Endodermal cell (in vitro differentiated cells): ENCODE data around the gene HLF. TPM values are rescaled to one million over a fixed set of nuclear protein-coding genes. Genes with fewer than 3 reads are reported as not detected.
A peak's percentile ranks its signal among the peaks of the same experiment; 100 is the strongest.

ENCODE experiments used
- DNase-seq: peaks from one replicate; pipeline ENCODE4 v3.0.0-alpha.2; 2017
- H3K27ac ChIP-seq: 2 replicates; pipeline ENCODE4 v1.5.1; 2013; ENCODE audit warnings: mild to moderate bottlenecking, low read depth, low read length, moderate library complexity
- H3K27me3 ChIP-seq: 2 replicates; pipeline ENCODE4 v1.6.1; 2013; ENCODE audit warnings: mild to moderate bottlenecking, low read length, moderate library complexity; ENCODE audit not compliant: insufficient read depth, control insufficient read depth, poor library complexity, severe bottlenecking
- H3K36me3 ChIP-seq: 2 replicates; pipeline ENCODE4 v1.7.0; 2013; ENCODE audit warnings: mild to moderate bottlenecking, low read length, moderate library complexity; ENCODE audit not compliant: control insufficient read depth, insufficient read depth
- H3K4me1 ChIP-seq: one replicate; pipeline ENCODE4 v1.7.0; 2013; ENCODE audit warnings: low read length; ENCODE audit not compliant: control insufficient read depth, insufficient read depth
- H3K4me3 ChIP-seq: 2 replicates; pipeline ENCODE4 v1.5.1; 2013; ENCODE audit warnings: mild to moderate bottlenecking, low read length, moderate library complexity
- H3K9ac ChIP-seq: 2 replicates; pipeline ENCODE4 v1.6.1; 2013; ENCODE audit warnings: mild to moderate bottlenecking, low read length, moderate library complexity; ENCODE audit not compliant: poor library complexity, severe bottlenecking; ENCODE audit errors: extremely low read depth
- H3K9me3 ChIP-seq: 2 replicates; pipeline ENCODE4 v1.6.1; 2013; ENCODE audit warnings: mild to moderate bottlenecking, low read length, moderate library complexity; ENCODE audit not compliant: control insufficient read depth
- H3K27ac Mint-ChIP-seq: 2 replicates; pipeline ENCODE4 v1.8.0; 2020; ENCODE audit warnings: mixed read lengths
- H3K27me3 Mint-ChIP-seq: 2 replicates; pipeline ENCODE4 v1.8.0; 2021; ENCODE audit warnings: mild to moderate bottlenecking, mixed read lengths; ENCODE audit not compliant: insufficient read depth
- H3K36me3 Mint-ChIP-seq: 2 replicates; pipeline ENCODE4 v1.8.0; 2020; ENCODE audit warnings: low read depth, mixed read lengths
- H3K4me1 Mint-ChIP-seq: 2 replicates; pipeline ENCODE4 v1.8.0; 2020; ENCODE audit warnings: mixed read lengths
- H3K4me3 Mint-ChIP-seq: 2 replicates; pipeline ENCODE4 v1.8.0; 2020; ENCODE audit warnings: mild to moderate bottlenecking, moderate library complexity, mixed read lengths
- H3K9me3 Mint-ChIP-seq: 2 replicates; pipeline ENCODE4 v1.8.0; 2020; ENCODE audit warnings: mild to moderate bottlenecking, mixed read lengths
- CTCF ChIP-seq: fragments of 200-600 bp; sonication (generic); conservative IDR thresholded peaks from 2 replicates; pipeline ENCODE4 v1.5.0; 2021; ENCODE audit warnings: antibody characterized with exemption, mild to moderate bottlenecking
- WGBS, 2 experiments: methylation state at CpG; one replicate each; pipeline versions ENCODE4 v1.1.5 to v1.1.7; 2013; ENCODE audit warnings: missing lambda C conversion rate in 2 of 2, mixed read lengths in 1 of 2; ENCODE audit not compliant: insufficient coverage in 1 of 2, insufficient read length in 1 of 2; 5-methylcytosine and 5-hydroxymethylcytosine counted together
- total RNA-seq, 2 donors: library from RNA; stranded (reverse); fragmentation: NEBNext Ultra II Directional in 1 of 2; extraction: Animal tissue kit (Norgen Biotek cat#: 25700) in 1 of 2; gene quantifications; 2 replicates in 1 of 2; 3 replicates in 1 of 2; pipeline ENCODE4 v1.2.1, GENCODE V29; 2021

Gene HLF
- total RNA-seq, 2 donors from 2014 or later: not detected

GRCh38 chr17:55354010-55354409, 89.2 kb downstream of the HLF start:
- H3K27me3 Mint-ChIP-seq: no peaks in the 10 kb centered on the region
- H3K4me1 Mint-ChIP-seq: peaks cover 7% of the 10 kb centered on the region
- no peaks in the 10 kb centered on the region for H3K9me3 ChIP-seq
- H3K4me3 ChIP-seq: no peak overlapping the region
- no peaks in the 10 kb centered on the region for H3K27me3 ChIP-seq
- no peak overlapping the region for H3K27ac Mint-ChIP-seq
- H3K36me3 Mint-ChIP-seq: no peaks in the 10 kb centered on the region
- no peak overlapping the region for H3K27ac ChIP-seq
- WGBS, 2 experiments: 97 to 100% methylated on average over 1 of the region's 1 CpG
- TF ChIP-seq CTCF: no peak
- no peak overlapping the region for H3K9ac ChIP-seq
- no peak overlapping the region for H3K4me3 Mint-ChIP-seq
- H3K36me3 ChIP-seq: no peaks in the 10 kb centered on the region
- DNase-seq: no peak
- no peaks in the 10 kb centered on the region for H3K9me3 Mint-ChIP-seq
- no peaks in the 10 kb centered on the region for H3K4me1 ChIP-seq

- Mint-ChIP-seq H3K36me3 (no peaks in the 10 kb centered on the region), H3K4me3 (no peak overlapping the region), H3K27ac (no peak overlapping the region), H3K4me1 (peaks cover 7% of the 10 kb centered on the region), H3K27me3 (no peaks in the 10 kb centered on the region), H3K9me3 (no peaks in the 10 kb centered on the region)
- Histone ChIP-seq H3K9me3 (peaks cover under 1% of the 10 kb centered on the region), H3K36me3 (no peaks in the 10 kb centered on the region), H3K4me1 (no peaks in the 10 kb centered on the region), H3K9ac (no peak overlapping the region), H3K27me3 (no peaks in the 10 kb centered on the region), H3K27ac (no peak overlapping the region), H3K4me3 (no peak overlapping the region)
- no peak for TF ChIP-seq CTCF
- no CpG with 5 or more reads among the region's 2 CpGs for WGBS, 2 experiments
- no peak for DNase-seq
Observed at GRCh38 chr17:55354941-55355340, 90.2 kb downstream of the HLF start.

- Histone ChIP-seq H3K27me3 (no peaks in the 10 kb centered on the region), H3K4me3 (no peak overlapping the region), H3K9me3 (peaks cover 18% of the 10 kb centered on the region), H3K27ac (no peak overlapping the region), H3K36me3 (no peaks in the 10 kb centered on the region), H3K9ac (no peak overlapping the region), H3K4me1 (no peaks in the 10 kb centered on the region)
- 16 to 22% methylated on average over 2 of the region's 3 CpGs for WGBS, 2 experiments
- TF ChIP-seq CTCF: peak; percentile 92
- Mint-ChIP-seq H3K9me3 (peaks cover 6% of the 10 kb centered on the region), H3K27me3 (no peaks in the 10 kb centered on the region), H3K36me3 (no peaks in the 10 kb centered on the region), H3K4me1 (no peaks in the 10 kb centered on the region), H3K27ac (no peak overlapping the region), H3K4me3 (no peak overlapping the region)
- peak; percentile 96 for DNase-seq
Observed at GRCh38 chr17:55356434-55357328, 91.9 kb downstream of the HLF start.
